Measurements from ENCODE around the gene P2RX3.

DNA sequence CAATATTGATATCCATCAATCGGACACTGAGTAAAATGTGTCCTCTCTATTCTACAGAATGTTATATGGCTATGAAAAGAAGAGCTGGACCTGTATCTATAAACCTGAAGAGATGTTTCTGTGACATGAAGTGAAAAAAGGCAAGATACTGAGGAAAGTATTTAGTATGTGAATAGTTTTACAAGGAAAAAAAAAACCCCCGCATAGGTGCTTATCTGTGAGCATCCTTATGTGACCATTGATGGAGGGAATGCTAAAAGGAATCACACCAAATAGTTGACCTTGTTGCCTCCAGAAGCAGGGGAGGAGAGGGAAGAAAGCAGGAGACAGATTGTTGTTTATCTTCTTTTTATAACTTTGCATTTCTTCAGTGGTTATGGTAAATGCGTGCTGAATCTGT is 53.0 kb downstream of the P2RX3 start:
- no peak for TF ChIP-seq POLR2A (IDR thresholded peaks at IDR 0.05)
- TF ChIP-seq, protein P1, sequence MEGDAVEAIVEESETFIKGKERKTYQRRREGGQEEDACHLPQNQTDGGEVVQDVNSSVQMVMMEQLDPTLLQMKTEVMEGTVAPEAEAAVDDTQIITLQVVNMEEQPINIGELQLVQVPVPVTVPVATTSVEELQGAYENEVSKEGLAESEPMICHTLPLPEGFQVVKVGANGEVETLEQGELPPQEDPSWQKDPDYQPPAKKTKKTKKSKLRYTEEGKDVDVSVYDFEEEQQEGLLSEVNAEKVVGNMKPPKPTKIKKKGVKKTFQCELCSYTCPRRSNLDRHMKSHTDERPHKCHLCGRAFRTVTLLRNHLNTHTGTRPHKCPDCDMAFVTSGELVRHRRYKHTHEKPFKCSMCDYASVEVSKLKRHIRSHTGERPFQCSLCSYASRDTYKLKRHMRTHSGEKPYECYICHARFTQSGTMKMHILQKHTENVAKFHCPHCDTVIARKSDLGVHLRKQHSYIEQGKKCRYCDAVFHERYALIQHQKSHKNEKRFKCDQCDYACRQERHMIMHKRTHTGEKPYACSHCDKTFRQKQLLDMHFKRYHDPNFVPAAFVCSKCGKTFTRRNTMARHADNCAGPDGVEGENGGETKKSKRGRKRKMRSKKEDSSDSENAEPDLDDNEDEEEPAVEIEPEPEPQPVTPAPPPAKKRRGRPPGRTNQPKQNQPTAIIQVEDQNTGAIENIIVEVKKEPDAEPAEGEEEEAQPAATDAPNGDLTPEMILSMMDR (IDR thresholded peaks at IDR 0.05), result no peak
